HG02938 (cell line): ENCODE measurements around the gene KIAA0513.
A peak's percentile ranks its signal among the peaks of the same experiment; 100 is the strongest.

Source experiments
- ATAC-seq: cut with Tn5 transposase; IDR thresholded peaks from one replicate; pipeline ENCODE4 v1.9.1; 2021; ENCODE audit warnings: mild to moderate bottlenecking, moderate library complexity; ENCODE audit not compliant: unreplicated experiment

Gene KIAA0513

DNA sequence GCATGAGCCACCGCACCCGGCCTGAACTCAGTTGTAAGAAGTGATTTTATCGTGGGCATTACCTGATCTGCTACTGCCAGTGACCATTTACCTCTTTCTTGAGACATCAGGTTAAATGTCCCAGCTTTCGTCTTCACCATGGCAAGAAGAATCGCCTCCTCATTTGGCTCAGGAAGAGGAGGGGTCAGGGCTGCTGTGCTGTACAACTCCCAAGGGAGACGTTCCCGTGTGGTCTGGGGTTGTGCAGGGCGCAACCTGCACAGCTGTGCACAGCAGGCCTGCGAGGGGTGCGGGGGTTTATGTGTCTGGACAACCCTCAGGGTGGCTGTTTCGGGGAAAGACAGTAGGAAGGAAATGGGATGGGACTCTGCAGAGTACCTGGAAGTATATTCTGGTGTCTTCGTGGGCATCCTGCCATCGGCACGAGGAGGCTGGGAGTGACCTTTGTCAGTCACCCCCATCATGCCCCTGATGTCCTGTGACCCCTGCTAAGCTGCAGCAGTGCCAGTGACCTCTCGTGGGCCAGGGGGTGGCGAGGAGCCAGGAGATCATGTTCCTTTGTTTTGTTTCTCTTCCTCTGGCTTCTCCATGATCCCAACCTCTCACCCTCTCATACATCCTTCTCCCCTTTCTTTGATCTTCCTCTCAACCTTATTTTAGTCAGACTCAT lies 57.4 kb downstream of the KIAA0513 start:
- ATAC-seq: no peak

DNA sequence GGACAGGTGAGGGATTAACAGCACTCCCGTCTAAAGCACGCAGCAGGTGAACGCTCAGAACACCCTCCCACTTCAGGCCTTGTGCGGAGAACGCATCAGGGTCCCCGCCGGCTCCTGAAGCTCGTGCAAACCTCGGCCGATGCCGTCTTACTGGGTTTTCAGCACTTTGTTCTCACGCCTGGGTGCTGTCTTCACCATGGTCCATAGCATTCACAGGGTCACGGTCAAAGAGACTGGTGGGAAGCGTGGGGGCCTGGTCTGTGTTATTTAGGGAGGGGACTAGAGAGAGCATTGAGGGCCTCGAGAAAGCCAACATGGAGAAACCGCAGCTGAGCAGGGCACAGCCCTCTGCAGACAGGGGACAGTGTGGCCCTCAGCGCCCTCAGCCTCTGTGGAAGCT lies 58.1 kb downstream of the KIAA0513 start:
- no peak for ATAC-seq

DNA sequence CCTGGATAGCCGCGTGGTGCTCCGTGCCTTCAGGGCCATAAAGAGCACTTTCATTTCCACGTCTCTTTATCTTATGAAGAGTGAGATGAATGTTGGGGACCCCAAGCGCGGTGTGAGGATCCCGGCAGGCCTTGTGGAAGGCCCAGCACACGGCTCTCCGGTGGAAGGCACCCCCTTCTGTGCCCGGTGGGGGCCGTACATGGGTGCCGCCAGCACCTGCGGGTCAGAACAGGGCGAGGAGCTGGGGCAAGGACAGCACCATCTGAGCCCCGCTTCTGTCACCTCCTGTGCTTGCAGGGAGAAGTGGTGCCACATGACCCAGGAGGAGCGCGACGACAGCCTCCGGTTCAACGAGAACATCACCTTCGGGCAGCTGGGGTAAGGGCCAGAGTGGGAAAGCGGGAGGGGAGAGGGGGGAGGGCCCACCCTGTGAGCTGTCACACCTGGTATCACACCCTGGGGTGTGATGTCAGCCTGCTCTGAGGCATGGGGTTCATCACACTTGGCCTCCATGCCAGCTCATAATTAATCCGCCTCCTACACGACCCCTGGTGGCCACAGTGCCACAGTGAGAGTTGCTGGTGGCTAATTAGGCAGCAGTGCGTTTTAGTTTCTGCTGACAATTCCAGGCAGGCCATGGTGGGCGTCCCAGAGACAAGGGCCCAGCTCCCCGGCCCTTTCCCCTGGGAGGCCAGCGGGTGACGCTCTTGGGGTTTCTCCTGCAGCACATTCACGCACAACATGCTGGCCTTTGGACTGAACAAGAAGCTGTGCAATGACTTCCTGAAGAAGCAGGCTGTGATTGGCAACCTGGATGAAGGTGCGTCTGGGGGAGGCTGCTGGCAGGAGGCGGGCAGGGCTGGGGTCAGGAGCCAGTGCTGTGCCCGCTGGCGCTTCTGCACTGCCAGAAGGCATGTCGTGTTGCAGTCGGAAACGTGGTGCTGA lies 59.0 kb downstream of the KIAA0513 start:
- ATAC-seq: peak; percentile 49

DNA sequence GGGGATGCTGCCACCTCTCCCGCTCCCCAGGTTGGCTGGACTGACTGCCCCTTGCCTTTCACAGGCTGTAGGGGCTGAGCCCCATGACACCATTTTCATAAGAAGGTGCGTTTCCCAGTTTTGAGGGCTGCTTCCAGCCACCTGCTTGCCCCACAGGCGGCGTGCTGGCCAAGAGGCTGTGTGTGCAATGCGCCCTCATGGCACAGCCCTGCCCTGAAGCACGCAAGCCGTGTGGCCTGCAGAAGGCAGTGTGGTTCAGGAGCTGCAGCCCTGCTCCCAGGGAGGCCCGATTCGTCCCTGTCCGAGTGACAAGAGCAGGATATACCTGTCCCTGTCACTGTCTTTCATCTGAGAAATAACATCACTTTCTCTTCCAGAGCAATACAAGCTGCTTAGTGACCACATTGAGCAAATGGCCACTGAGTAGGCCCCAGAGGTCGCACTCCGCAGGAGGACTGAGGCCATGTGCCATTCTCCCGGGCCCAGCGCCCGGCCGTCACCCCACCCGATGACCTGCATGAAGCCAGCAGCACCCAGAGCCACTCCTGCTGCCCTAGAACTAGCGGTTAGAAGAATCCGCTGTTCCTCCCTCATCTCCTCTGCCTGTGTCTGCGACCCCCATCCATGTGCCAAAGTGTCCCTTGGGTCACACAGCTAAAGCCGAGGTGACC lies 60.4 kb downstream of the KIAA0513 start:
- ATAC-seq: no peak

DNA sequence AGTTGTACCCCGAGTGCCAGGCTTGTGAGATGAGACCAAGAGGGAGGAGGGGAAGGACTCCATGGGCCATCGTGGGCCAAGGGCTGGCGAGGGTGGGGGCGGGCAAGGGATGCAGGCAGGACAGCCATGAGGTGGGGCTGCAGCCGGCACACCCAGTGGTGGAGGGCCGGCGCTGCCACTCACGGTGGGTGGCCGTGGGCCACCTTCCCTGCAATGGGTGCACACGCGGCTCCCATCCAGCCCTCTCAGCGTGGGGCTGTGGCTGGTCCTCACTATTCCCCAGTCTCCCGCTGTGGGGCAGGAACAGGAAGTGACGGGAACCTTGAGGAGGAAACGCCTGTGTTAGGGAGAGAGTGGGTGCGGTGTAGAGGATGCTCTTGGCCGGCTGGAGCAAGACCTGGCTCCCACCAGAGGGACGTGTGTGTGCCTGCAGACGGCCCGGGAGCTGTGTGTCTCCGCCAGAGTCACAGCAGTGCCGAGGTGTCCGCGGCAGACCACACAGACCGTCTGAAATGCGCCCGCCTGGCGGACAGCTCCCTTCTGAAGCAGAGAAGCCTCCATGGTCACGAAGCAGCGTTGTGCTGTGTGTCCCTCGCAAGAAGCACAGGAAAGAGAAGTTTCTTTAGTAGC lies 61.1 kb downstream of the KIAA0513 start:
- ATAC-seq: no peak

DNA sequence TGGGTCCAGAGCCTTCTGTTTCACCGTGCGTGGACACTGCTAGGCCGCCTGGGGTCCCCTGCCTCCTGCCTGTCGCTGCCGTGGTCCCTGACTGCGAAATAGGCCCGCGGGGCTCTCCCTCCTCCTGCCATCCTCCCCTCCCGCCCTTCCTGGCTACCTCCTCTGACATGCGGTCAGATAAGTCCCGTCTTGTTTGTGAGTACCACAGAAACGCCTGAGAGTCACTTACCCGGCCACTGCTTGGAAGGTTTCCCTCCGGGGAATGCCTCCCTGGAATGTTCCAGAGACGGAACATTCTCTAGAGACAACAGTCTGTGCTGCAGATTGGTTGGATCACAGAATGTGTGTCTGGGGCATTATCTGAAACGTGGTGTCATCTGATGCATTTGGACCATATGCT lies 61.9 kb downstream of the KIAA0513 start:
- ATAC-seq: no peak

DNA sequence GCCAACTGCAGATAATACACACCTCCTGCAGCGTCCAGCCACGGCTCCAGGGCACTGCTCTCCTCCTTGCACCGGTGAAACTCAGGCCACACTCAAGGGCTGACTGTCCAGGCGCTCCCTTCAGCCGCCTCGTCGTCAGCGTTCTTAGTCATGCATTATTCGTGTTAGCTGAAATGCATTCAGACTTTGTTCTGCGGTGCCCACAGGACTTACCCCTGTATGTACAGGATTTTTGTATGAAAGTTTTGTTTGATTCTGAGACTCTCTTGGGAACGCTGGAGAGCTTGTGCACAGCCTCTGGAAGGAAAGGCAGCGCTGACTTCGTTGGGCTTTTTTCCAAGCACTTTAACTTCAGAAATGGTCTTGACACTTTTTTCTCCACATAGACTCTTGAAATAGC lies 62.6 kb downstream of the KIAA0513 start:
- no peak for ATAC-seq

DNA sequence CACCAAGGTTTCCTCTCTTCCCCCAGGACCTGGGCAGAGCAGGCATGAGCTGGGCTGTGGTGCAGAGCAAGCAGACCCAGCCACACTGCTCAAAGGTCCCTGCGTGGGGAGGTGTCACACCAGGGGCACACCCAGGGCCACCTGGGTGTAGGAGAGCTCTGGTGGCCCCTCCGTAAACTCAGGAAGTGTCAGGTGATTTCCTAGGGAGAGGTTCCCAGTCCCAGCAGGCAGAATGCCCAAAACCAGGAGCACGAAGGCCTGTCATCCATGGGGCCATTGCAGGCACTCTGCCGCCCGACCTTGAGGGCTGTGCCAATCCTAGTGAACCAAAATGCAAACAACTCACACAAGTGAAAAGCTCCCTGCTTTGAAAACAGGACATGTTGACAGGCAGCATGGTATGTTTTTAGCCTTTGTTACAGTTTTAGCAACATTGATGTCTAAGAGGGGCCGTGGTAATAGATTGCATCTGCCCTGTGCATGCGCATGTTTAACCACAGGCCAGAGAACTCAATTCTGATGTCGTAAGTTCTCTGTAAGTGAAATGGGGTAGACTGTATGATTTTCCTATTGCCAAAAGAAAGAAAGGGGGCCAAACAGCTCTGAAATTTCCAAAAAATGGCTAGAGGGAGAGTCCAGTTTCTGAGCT lies 63.4 kb downstream of the KIAA0513 start:
- ATAC-seq: no peak

DNA sequence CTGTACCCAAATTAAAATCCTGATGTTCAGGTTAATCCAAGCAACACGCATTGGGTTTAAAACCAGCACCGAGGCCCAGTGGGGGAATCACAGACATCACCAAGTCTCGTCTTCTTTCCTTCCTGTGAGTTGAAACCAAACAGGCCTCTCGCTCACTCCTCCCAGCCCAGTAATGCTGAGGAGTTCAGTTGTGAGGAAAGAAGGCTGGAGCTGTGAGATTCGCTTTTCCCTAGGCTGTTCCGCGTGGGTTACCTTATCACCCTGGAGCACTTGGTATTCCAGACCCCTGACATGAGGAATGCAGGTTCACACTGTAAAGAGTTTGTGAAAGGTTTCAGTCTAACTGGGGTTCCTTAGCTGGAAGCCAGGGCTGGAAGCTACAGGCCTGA lies 63.9 kb downstream of the KIAA0513 start:
- no peak for ATAC-seq

DNA sequence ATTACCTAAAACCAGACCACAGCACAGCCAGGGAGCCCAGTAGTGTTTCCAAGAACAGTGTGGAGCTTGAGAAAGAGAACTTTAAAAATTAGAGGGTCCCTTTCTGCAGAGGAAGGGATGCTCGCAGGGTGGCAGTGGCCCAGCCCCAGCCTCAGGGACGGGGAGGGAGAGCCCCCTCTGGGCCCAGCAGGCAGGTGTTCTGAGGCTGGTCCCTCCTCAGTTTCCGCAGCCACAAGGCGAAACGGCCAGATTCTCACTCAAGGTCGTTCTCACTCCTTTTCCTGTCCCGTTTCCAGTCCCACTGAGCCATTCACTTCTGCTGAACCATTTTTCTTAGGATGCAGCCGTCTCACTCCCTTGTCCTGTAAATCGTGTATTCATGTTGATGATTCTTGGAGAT lies 64.7 kb downstream of the KIAA0513 start:
- ATAC-seq: no peak

DNA sequence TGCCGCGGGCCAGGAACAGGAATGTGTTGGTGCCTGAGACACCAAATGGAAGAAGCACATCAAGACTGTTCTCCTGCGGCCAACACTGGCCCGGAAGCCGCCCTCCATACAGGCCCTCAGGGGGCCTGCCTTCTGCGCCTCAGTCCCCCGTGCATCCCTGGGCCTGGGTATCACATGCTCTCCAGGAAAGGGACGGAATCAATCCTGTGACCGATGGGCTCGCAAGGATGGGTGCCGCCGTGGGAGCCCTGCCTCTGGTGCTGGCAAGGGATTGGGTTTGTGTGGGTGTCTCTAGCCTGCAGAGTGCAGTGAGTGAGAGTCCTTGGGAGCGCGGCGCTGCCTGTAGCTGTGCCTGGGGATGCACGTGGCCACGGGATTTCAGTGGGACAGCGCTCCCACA lies 65.3 kb downstream of the KIAA0513 start:
- ATAC-seq: no peak

DNA sequence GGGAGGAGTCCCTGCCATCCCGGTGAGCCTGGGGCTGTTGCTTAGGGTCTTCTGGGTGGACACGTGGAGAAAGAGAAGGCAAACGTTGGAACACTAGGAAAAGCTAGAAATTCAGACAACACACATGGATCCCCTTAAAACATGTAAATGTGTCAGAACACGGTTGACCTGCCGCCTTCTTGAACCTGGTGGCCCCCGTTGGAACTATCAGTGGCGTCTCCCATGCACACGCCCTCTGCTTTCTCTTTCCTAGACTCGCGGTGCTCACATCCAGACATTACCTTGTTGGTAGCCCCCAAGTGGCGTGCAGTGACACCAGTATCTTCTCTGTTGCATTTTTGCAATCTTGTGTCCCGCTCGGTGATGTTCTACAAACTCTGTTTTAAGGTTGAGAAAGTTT lies 66.1 kb downstream of the KIAA0513 start:
- no peak for ATAC-seq

DNA sequence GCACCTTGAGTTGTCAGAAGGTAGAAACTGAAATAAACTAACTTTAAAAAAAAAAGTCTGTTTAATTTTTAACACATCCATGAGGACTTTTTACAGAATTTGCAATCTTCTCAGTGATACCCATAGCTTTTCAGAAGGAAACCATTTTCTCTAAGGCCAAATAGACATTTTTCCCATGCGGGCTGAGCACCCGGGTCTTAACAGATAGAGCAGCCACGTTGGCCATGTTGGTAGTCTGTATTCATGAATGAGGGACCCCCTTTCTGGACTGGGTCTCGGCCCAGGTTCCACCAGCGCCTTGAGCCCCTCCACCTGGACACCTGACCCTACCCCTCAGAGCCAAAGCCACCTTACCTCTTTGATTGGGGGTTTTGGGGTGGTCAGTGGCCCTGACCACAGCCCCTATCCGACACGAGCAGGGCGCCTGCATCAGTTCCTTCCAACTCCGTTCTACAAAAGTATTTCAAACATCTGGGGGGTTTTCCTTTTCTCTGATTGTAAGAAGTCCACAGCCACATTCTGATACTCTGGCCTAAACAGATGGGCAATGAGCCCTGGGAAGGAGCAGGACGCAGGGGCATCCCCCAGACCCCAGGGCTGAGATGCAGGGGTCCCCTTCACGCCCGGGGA lies 66.7 kb downstream of the KIAA0513 start:
- no peak for ATAC-seq

DNA sequence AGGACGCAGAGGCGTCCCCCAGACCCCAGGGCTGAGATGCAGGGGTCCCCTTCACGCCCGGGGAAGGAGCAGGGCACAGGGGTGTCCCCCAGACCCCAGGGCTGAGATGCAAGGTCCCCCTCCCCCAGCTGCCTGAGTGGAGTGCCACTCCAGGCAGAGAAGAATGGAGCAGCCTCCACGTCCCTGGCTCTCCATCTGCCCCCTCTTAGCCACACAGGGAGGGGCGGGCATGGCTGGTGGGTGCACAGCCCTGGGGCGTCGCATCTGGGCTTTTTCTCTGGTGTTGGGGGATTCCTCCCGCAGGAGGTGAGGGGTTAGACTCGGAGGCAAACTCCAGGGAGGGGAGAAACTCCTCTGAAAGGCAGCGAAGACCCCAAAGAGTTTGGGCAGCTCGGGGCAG lies 67.2 kb downstream of the KIAA0513 start:
- no peak for ATAC-seq

DNA sequence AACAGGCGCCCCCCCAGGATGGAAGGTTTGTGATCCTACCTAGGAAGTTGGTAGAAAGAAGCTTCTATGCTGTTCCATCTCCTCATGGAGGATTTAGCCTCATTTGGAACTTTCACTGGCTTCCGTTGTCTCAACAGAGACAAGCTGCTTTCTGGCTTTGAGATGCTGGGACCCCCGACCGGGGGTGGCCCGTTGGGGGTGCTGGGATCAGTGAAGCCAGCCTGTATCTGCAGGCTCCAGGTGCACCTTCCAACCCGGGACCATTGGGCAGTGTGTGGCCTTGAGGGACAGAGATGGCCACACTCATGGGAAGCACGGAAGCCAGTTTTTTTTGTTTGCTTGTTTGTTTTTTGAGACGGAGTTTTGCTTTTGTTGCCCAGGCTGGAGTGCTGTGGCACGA lies 69.3 kb downstream of the KIAA0513 start:
- ATAC-seq: no peak

DNA sequence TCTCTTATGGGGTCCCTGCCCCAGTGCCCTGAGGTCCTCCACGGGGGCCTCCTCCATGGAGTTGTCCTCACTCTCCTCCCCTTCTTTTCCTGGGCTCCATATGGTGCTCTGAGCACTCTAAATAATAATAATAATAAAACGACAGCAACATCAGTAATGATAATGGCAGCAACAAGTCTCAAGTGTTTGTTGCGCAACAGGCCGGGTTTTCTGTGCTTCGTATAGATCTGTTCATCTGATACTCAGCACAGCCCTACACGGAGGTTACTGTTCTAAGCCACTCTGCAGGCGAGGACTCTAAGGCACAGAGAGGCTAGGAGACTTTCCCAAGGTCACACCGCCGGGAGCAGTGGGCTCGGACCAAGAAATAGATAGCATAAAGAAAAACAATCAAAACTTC lies 71.0 kb downstream of the KIAA0513 start:
- no peak for ATAC-seq

DNA sequence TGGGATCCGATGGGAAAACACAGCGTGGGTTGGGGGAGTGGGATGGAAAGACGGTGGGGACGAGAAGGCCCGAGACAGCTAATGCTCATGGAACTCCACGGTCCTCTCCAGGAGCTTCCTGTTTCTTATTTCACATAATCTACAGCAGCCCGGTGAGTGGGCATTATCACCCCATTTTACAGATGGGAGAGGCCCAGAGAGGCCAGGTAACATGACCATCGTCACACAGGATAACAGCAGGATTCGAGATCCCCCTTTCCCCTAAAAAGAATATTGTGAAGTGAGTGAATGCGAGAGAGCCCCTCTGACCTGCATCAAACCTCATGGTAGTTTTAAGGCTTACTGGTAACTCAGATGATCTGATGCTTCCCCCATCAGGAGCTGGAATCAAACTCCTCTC lies 72.7 kb downstream of the KIAA0513 start:
- no peak for ATAC-seq

DNA sequence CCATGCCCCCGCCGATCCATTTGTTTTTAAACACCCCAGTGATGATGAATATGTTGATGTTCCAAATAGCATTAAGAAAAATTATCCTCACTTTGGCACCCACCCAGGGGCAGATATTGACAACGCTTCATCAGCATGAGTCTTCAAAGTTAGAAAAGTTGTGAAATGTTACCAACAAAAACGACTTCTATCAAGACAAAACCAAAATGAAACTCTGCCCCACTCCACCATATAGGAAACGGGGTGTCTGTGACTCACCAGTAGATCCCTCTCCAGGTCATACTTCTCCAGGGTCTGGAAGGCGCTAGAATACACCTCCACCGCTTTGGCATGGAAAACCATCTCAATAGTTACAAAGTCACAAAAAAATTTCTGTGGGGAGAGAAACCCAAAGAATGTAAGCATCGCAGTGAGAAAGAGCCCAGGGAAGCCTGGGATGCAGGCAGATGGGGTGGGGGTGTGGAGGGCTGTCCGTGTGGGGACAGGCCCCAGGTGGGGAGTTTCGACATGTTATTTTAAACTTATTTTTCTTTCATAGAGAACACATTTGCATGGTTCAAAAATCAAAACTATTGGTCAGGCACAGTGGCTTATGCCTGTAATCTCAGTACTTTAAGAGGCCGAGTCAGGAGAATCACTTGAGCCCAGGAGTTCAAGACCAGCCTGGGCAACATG lies 74.5 kb downstream of the KIAA0513 start:
- no peak for ATAC-seq

DNA sequence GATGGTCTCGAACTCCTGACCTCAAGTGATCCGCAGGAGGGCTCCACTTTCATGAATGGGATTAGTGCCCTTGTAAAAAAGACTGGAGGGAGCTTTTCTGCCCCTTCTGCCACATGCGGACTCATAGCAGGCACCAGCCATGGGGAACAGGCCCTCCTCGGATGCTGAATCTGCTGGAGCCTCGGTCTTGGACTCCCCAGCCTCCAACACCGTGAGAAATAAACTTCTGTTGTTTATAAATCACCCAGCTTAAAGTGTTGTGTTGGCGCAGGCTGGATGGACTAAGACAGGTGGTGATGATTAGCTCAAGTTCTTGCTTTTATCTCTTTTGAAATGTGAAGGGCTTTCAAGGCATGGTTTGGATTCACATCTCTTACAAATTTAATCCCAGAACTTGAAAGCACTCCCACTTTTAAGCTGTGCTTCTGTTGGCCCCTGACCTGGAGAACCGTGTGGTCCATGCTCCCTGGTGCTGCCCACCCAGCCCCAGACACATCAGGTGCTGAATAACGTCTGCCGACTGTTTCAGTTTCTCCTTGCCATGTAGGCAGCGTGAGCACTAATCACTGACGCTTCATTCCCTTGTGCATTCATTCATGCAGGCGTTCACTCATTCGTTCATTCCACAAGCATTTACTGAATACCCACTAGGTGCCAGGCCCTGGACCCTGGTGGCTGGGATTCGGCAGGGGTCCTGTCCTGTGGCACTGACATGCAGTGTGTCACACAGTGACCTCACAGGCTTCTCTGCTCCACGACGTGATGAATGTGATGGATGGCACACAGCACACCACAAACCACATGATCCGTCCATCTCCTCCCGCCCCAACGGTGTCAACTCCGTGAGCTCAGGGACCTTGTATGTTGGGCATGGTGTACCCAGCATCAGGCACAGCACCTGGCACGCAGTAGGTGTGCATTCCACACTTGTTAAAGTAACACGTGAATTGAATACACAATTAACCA lies 75.8 kb downstream of the KIAA0513 start:
- no peak for ATAC-seq
